ENCODE data around the gene ROGDI. TPM values are rescaled to one million over a fixed set of nuclear protein-coding genes. Genes with fewer than 3 reads are reported as not detected.

The ROGDI gene
- total and polyA plus RNA-seq, 9 of the 15 experiments (the other 6 are each of a cell fraction or from before 2014, with no cell fraction given): 0.97 to 37.3 (median 16.5) TPM

- Histone ChIP-seq H3K27ac (ENCODE audit: extremely low read depth, low read depth, low read length) (no peak overlapping the region), H3K27me3 (ENCODE audit: control insufficient read depth in 2 of 2, insufficient read depth in 2 of 2, low read length in 2 of 2) (no peaks in the 10 kb centered on the region), H3K4me1 (replicated peaks in 1 of 2; ENCODE audit: control insufficient read depth in 2 of 2, insufficient read depth in 2 of 2, low read length in 2 of 2) (peaks cover 7 to 11% of the 10 kb centered on the region in 2 experiments; a peak in 4 of 5 replicates), H3K4me3 (no peak overlapping the region), H3K9me3 (replicated peaks; ENCODE audit: control insufficient read depth, insufficient read depth, low read depth, low read length) (no peaks in the 10 kb centered on the region), H4K20me1 (replicated peaks; ENCODE audit: control insufficient read depth, insufficient read depth, low read length) (peaks cover 8% of the 10 kb centered on the region), H3K36me3 (ENCODE audit: control insufficient read depth, insufficient read depth, low read length) (peaks cover 88% of the 10 kb centered on the region), H3K9me1 (ENCODE audit: control insufficient read depth, insufficient read depth, low read length) (no peaks in the 10 kb centered on the region), H3K9ac (ENCODE audit: insufficient read depth in 1 of 2, low read depth in 2 of 2, low read length in 2 of 2) (0 out of 4 replicates have a peak overlapping the region, but pooled peaks of 1 of the 2 experiments have one; percentile 47), H3K79me2 (ENCODE audit: control insufficient read depth, insufficient read depth, low read length) (peaks cover 22% of the 10 kb centered on the region), H2AFZ (ENCODE audit: low read depth, low read length) (no peak overlapping the region), H3K4me2 (ENCODE audit: insufficient read depth, low read length) (no peak overlapping the region)
- no peak for ATAC-seq
- 92% methylated on average over 7 of the region's 7 CpGs for WGBS (ENCODE audit: insufficient coverage, low coverage, missing lambda C conversion rate)
- in situ Hi-C loops (cut with MboI): no loop called here
- ChIA-PET CTCF (ENCODE audit: low intra/inter-chr PET ratio) (no interaction called here), POLR2A (interaction anchor here (0.6 to 1.0 kb wide), 3 partner anchors 12 to 102 kb away, joined by 3 to 4 read pairs (median 3); no protein-coding TSS in a partner anchor)
- no peak for FAIRE-seq
- DNase-seq (ENCODE audit: extremely low read depth in 1 of 4, low spot score in 3 of 4): no peak
- intact Hi-C loops (cut with micrococcal nuclease): no loop called here
- BruUV-seq (replicated peaks): no TSS peak
- TF ChIP-seq ATF6 (CRISPR knock-in tag; IDR thresholded peaks at IDR 0.05) (no peak), COPS2 (conservative IDR thresholded peaks at IDR 0.05) (no peak), SMAD3 (CRISPR knock-in tag; conservative IDR thresholded peaks at IDR 0.05) (no peak), HMG20A (CRISPR knock-in tag; conservative IDR thresholded peaks at IDR 0.05) (no peak), ZNF124 (CRISPR knock-in tag; IDR thresholded peaks at IDR 0.05) (no peak), FOSL1 (tag; conservative IDR thresholded peaks at IDR 0.05) (no peak), HMG20B (CRISPR knock-in tag; IDR thresholded peaks at IDR 0.05) (no peak), ZNF57 (CRISPR knock-in tag; IDR thresholded peaks at IDR 0.05) (no peak), NR2C1 (IDR thresholded peaks at IDR 0.05) (no peak), NR2C1 (tag; IDR thresholded peaks at IDR 0.05) (no peak), KDM5B (IDR thresholded peaks at IDR 0.05; ENCODE audit: insufficient replicate concordance, low read depth, low read length) (no peak), NR0B1 (IDR thresholded peaks at IDR 0.05; ENCODE audit: partially characterized antibody) (no peak), ZNF395 (CRISPR knock-in tag; IDR thresholded peaks at IDR 0.05) (no peak), BMI1 (IDR thresholded peaks at IDR 0.05; ENCODE audit: low read length) (no peak), SP2 (IDR thresholded peaks at IDR 0.05; ENCODE audit: extremely low read depth, low read depth, low read length, poor library complexity, severe bottlenecking) (no peak), ZNF707 (CRISPR knock-in tag; conservative IDR thresholded peaks at IDR 0.05) (no peak), STAT6 (CRISPR knock-in tag; IDR thresholded peaks at IDR 0.05) (no peak)
Observed at GRCh38 chr16:4830408-4830807, 28.0 kb upstream of the ROGDI start.

Data from K562 (cell line).